ENCODE data around the gene MTUS2.

Gene MTUS2

GRCh38 chr13:28820099-28821051 is at the start of gene MTUS2:
TSS of gene MTUS2 (plus strand) at chr13:28820339.
- DNase-seq: no peak

DNA sequence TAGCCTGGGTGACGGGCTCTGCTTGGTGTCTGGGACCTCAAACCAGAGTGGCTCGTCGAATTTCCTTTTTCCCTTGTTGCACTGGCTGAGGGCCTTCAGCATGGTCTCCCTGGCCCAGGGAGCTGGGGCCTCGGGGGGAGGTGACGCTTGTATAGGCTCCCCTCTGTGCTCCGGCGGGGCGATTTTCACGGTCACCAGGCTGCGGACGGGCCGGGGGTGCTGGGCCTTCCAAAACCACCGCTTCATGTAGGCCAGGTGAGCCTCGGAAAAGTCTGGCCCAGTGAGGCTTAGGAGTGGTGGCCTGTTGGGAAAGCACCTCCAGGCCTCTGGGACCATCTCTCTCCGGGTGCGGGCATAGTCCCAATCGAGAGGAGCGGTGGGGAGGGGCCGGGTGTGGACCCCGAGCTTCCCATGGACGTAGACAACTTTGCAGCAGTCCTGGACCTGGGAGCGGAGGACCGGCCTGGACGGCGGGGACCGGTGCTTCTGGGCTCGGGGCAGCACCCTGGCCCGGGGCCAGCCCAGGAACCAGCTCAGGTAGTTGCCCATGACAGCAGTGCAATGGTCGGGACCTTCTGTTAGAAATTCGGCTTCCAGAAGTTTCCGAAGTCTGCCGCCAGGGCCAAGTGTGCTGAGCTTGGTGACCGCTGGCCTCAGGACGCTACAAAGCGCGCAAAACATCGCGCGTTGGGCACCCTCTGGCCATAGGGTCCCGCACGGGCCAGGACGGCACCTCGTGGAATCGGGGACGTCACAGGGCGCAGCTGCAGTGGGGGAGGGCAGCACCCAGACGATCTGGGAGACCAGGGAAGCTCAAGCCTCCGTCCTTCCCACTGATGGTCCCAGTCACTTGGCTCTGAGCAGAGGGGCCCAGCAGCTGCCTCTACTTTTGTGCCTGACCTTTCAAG is 41.6 kb upstream of the MTUS2 start:
- DNase-seq: no peak

DNA sequence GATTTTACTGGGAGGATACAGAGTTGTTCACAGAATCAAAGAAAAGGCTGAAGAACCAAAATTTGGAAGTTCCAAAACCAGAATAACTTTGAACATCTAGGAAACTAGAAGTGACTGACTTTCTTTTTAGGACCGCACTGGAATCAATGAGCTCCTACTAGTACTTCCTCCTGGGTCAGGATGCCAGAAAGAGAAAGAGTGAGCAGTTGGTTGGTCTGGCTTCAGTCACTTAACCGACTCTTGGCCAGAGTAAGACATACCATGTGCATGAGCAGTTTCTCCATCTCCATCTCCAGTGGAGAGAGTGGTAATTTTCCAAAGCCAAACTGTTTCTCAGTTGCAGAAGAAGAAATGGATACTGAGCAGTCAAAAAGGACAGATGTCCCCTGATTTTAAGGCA is 27.1 kb upstream of the MTUS2 start:
- DNase-seq: no peak

- DNase-seq: no peak
These were observed 25.7 kb upstream of the MTUS2 start for GRCh38 chr13:28794396-28794795.

- DNase-seq: no peak
These were observed 23.2 kb upstream of the MTUS2 start for GRCh38 chr13:28796938-28797257.

GRCh38 chr13:28805193-28805819 is 14.8 kb upstream of the MTUS2 start:
- peak; percentile 5 for DNase-seq

DNA sequence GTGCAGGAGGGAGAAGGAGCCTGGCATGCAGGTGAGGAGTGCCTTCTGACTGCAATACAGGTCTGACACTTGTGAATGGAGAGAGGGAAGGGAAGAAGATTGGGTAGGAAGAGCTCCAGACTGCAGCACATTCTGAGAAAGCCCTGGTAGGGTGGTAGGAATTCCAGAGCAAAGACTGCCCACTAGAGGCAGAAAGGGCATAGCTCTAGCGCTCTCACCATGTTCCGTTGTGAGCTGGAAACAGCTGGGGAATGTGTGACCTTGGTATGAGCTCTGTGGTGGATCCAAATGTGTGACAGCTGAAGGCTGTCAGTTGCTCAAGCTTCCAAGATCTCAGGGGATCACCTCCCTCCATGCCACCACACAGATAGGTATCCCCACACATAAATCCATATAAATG is 2.9 kb upstream of the MTUS2 start:
- DNase-seq: no peak

- no peak for DNase-seq
These were observed 951 bp upstream of the MTUS2 start for GRCh38 chr13:28819046-28819730.

- DNase-seq: no peak
These were observed 422 bp upstream of the MTUS2 start for GRCh38 chr13:28819735-28820098.

- DNase-seq: no peak
These were observed 2.0 kb downstream of the MTUS2 start for GRCh38 chr13:28822151-28822550.

GRCh38 chr13:28822801-28823200 is 2.7 kb downstream of the MTUS2 start:
- no peak for DNase-seq

GRCh38 chr13:28825379-28825778 is 5.2 kb downstream of the MTUS2 start:
- no peak for DNase-seq

- DNase-seq: no peak
These were observed 6.2 kb downstream of the MTUS2 start for GRCh38 chr13:28826368-28826767.

GRCh38 chr13:28830580-28830979 is 10.4 kb downstream of the MTUS2 start:
- DNase-seq: no peak

DNA sequence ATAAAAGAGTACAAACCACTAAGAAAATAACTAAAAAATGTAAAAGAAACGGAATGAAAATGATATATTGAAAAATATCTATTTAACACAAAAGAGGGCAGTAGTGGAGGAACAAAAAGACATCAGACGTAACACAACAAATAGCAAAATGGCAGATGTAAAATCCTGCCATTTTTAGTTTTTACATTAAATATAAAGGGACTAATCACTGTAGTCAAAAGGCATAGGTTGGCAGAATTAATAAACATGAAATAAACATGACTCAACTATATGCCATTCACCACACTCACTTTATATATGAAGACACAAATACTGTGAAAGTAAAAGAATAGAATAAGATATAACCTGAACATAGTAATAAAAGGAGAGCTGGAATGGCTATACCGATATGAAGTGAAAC is 11.0 kb downstream of the MTUS2 start:
- no peak for DNase-seq

- no peak for DNase-seq
These were observed 17.0 kb downstream of the MTUS2 start for GRCh38 chr13:28837111-28837510.

DNA sequence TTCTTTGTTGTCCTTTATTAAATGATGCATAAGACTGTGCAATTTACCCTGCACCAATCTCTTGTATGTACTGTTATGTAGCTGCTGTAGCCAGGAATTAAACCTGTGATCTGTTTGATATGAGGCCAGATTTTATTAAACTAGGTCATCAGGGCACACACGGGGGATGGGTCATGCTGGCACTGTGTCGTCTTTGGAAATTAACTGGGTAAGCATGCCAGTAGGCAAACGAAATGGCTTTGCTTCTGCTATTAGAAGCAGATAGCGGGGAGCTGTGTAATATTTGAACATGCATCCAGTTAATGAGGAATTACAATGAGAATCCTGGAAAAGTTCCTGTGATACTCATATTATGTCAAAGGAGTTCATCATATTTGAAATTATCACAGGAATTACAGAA is 23.5 kb downstream of the MTUS2 start:
- no peak for DNase-seq

DNA sequence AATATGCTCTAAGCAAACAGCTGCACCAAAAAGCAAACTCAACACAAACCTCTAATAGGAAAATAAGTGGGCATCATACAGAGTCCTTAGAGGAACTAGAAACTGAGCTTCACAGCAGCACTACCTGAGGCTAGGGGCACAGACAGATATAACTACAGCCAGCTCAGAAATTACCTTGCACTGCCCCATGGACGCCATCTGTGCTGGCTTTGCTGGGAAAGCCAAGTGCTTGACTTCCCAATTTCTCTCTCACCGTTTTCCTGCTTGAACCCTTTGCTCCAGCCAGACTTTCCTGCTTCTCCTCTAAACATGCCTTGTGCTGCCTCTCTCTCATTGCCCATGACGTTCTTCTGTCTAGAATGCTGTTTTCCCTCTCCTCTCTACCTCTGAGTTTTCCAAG is 29.3 kb downstream of the MTUS2 start:
- DNase-seq: no peak

- no peak for DNase-seq
These were observed 30.1 kb downstream of the MTUS2 start for GRCh38 chr13:28850226-28850625.

GRCh38 chr13:28851422-28851821 is 31.3 kb downstream of the MTUS2 start:
- no peak for DNase-seq

- no peak for DNase-seq
These were observed 34.5 kb downstream of the MTUS2 start for GRCh38 chr13:28854657-28855056.

DNA sequence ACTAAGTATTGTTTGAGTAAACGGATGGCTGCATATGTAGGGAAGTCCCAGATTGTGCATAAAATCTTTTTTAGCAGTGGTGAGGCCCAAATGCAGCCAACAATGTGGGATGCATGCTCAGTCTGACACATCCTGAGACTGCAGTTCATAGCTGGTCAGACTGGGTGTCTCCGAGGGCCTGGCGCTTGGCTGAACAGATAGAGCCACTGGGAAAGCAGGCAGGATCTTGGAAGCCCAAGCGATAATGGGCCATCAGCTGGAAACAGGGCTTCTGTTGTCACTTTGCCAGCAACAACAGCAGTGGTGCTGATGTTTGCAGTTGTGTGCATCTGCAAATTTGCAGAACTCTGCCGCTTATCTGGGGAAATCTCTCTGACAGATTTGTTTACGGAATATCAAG is 36.1 kb downstream of the MTUS2 start:
- DNase-seq: no peak

DNA sequence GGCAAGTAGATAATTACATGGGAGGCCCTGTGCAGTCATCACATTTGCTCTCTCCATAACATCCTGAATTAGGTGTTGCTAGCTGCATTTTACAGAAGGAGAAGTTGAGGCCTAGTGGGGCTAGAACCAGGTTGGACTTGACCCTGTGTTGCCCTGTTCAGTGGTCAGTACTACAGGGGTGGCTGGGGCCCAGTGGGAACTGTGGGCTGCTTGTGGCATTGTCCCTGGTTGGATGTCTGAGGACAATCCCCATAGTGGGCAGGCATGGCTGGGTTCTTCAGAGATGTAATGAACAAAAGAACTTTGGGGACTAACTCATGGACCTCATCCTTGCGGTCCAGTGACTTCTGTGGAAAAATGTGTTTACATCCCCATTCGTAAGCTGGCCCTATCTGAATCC is 38.9 kb downstream of the MTUS2 start:
- DNase-seq: no peak
